ENCODE measurements around the gene GMNC. TPM values are rescaled to one million over a fixed set of nuclear protein-coding genes. Genes with fewer than 3 reads are reported as not detected.
"Not testable (repeated sequence)": the region's sequence is repeated elsewhere in the genome, so short reads cannot be mapped to it uniquely, and the experiment has no call there.

The GMNC gene, protein sequence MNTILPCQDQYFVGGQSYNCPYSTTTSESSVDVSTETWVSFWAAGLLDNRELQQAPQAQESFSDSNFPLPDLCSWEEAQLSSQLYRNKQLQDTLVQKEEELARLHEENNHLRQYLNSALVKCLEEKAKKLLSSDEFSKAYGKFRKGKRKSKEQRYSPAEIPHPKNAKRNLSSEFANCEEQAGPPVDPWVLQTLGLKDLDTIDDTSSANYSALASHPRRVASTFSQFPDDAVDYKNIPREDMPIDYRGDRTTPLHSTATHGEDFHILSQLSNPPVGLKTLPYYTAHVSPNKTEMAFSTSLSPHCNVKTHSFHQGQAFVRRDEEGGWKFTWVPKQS
- total RNA-seq, result not detected in 2 replicates

DNA sequence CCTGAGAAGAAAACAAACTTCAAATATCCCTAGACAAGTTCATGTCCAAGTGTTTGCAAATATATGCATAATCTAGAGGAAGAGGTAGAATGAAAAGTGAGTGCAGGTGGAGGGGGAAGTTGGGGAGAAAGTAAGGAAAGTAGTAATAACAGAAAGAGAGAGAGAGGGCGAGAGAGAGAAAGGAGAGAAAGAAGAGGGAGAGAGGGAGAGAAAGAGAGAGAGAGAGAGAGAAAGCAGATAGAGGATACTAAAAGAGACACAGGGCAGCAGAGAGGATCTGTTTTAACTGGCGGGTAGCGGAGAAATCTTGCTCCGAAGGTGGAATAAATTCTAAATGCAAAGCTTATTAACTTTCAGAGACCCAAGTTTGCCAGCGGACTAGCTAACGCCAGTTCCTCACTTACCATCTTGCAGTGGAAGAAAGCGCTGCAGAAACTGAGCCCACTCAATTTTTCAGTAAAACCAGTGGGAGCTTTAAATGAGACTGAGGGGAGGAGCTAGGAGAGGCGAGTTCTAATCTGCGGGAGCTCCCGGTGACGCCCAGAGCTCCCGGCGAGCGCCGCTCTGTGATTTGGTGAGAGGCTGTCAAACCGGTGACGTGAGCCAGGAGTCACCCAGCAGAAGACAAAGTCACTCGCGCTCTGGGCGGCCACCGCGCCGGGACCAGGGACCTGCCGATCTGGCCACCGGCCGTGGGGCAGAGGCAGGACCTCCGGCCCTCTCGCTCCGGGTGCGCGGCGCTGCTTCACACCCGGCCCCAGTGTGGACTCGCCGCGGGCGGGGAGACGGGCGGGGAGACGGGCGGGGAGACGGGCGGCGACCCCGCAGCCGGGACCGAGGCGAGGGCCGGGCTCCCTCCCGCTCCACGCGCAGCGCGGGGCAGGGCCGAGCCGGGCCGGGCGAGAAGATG, at the start of gene GMNC:
TSS of gene GMNC (minus strand) at position 486 of the 910 bp plus-strand sequence. CDS start at position 407, 79 bp downstream.
- DNase-seq, result peak; percentile 74

DNA sequence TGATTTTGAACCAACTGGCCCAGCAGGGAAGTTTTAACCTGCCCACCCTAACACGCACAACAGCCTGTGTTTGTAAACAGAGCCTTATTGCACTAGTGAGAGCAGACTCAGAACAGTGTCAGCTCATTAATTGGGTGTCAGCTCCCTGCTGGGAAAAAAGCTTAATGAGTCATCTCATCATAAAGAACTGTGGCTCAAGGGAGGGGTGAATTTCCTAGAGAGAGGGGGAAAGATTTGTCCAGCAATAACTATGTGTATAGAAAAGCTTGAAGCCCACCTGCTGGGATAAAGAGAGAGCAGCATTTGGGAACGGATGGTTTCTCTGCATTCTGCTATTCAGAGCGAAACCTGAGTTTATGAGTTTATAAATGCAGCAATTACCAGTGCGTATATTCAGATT, 48.9 kb upstream of the GMNC start:
- DNase-seq, result no peak

DNA sequence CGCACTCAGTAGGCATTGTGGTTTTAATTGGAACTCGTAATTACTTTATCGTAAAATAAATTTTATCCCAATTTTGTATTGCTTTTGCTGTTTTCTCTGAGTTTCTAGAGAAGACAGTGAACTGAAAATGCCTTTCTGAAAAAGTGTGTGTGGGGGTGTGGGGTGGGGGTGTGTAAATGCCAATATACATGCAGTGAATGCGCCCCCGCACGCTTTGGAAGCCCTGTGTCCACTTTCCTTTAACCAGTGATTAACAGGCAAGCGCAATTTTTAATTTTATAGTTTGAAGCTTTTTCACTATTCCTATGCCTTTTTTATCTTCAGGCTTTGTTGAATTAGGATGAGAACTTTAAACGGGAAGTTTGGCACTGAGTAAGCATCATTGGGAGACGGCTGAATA, 47.4 kb upstream of the GMNC start:
- no peak for DNase-seq

DNA sequence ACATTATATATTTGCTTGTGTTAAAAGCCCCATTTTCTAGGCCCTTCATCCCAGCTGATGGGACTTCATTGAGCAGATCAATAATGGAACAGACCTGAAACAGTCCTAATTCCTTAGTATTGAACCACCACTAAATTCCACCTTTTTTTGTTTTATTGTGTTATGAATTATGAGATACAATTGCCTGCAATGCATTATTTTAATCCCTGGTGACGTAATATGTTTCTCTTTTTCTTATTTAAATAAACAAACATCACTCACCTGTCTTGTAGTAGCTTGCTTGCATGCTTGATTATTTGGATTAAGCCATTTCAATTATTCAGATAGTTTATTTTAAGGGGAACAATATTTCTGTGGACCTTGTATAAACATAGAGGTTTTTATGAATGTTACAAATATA, 40.7 kb upstream of the GMNC start:
- no peak for DNase-seq

DNA sequence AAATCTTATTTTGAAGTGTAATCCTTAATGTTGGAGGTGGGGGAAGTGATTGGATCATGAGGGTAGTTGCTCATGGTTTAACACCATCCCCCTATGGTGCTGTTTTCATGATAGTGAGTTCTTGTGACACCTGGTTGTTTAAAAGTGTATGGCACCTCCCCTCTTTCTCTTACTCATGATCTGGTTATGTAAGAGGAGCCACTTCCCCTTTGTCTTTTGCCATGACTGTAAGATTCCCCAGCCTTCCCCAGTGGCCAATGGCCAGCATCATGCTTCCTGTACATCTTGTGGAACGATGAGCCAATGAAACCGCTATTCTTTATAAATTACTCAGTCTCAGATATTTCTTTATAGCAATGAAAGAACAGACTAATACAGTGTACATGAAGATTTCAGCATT, 39.8 kb upstream of the GMNC start:
- DNase-seq, result no peak

DNA sequence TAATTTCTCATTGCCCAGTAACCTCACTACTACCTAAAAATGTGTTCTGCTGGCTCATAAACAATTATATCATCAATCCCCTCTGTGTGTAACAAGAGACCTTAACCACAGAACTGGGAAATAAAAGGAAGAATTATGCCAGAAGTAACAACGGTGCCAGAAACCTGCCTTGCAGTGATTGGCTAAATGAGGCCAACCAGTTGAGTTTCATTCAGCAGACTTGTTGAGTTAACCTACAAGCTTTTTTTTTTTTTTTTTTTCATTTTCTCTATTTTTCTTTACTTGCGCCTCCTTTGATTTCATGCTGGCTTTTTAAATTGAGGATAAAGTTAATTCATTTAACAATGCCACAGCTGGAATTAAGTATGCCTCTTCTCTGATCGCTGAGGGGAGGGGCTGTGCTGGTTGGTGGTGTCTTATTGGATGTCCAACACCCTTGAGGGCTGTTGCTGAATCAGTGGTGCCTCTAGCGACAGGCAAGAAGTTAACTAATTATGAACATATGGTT, 30.0 kb upstream of the GMNC start:
- no peak for DNase-seq

DNA sequence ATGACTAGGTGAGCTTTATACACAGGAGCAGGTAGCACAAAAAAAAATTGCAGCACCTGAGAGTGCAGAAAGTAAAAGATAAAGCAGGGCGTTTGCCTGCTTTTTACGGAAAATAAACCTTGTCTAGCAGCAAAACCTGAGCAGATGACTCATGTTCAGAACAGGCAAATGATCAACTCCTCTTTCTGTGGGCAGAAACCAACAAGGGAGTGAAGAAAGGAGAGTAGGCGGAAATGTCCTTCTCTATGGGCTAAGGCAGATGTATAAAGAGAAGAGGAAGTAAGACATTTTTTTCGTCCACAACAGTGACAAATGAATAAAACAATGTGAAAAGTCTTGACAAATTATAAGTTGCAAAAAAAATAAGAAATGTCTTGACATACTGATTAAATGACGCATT, 24.5 kb upstream of the GMNC start:
- no peak for DNase-seq

DNA sequence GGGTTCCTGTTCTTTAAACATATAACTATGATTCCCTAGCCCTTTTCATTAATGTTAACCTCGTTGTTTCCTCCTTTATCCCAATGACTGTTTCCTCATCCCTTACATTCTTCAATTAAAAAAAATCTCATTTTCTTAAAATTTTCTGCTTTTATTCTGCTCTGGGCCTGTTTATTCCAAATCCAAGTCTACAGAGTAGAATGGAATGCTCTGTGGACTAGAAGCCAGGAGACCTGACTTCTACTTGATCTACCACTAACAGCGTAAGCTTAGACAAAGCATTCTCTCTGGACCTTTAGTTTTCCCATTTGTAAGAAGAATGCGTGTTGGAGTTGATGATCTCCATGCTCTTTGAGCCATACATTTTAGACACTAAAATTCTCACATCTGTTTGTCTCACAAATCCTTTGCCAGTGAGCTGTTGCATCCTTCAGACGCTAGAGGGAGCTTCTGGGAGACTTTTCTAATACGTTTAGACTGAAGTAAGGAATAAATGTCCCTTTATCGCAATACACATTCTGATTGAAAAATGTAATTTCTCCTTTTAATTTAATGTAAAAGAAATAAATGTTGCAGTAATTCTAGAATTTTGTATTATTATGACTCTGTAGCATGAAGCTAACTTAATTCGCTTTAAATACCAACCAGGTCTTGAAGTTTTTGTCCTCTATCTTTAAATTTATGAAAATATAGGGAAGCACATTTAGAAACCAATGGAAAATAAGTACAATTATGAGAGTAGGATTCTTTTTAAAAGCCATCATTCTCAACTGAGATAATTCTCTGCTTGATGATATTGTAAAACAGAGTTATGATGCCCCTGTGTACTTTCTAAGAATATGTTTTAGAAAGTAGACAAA, 21.7 kb upstream of the GMNC start:
- DNase-seq, result peak; percentile 76

DNA sequence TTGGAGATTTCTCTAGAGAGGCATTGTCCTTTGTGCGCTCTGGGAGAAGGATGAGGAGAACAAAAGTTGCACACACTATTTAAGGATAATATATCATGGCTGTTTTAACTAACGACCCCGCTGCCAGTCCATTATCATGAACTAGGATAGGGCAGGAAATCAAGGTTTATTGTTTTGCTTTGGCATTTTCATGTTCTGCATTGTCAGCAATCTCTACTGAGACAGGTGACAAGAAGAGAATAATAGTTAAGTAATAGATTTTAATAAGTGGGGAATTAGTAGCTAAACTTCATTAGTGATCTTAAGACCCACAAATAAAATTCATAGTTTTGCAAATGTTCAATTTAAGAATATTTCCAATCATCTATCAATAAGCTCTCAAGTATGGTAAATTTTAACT, 20.6 kb upstream of the GMNC start:
- no peak for DNase-seq

DNA sequence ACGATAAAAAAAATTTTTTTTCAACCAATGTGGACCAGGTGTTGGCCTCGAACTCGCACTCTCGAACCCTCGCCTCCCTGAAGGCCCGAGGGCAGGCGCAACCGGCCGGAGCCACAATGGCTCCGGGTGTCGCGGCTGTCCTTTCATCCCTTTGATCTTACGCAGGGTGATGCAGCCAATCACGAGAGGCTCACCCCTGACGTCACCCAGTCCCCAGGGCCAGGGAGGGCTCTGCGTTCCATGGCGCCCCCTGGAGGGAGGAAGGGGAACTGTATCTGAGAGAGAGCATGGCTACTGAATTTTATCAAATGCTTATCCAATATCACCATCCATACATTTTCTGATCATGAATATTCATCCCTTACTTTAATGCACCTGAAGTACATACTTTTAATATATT, 15.4 kb upstream of the GMNC start:
- DNase-seq, result no peak

DNA sequence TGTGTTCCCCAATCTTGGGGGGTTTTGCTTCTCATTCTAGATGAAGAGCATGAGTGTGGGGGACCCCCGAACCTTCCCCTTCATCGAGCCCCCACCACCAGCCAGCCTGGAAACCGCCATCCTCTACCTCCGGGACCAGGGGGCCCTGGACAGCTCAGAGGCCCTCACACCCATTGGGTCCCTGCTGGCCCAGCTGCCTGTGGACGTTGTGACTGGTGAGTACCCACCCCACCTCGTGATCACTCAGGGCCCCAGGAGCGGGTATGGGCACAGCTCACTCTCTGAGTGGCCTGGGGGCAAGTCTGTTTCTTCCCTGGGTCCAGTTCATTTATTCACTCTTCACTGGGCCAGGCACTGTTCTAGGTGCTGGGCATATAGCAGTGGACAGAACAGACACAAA, 13.9 kb upstream of the GMNC start:
- DNase-seq, result not testable (repeated sequence)

DNA sequence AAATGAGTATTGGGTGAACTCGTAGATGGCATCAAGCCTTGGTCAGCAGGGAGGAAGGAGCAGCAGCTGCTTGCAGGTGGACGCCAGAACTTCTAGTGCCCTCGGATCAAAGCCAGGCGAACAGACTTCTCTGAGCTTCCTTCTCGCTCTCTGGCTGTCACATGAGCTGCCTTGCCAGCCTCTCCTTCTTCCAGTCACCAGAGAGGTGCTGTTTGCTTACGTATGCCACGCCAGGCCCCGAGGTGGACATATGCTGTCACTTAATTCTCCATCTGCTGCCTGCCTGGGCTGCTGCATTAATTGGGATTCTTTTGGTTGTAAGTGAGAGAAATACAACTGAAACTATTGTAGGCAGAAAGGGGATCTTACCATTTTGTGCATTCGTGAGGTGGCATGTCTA, 12.6 kb upstream of the GMNC start:
- not testable (repeated sequence) for DNase-seq

DNA sequence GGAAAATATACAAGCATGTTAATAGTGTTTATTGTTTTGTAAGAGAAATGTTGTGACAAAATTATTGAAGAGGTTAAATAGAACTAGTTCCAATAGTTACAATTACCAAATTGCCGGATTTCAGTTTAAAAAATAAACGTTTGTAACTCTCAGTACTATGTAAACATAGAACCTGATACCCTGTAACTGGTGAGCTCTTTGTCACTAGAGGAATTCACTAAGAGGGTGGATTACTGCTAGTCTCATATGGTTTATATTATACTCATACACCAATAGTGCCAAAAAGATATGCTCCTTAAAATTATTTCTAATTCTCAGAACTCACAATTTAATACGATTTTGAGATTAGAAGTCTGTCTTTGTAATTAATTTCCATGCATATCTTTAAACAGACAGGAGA, 7.6 kb upstream of the GMNC start:
- DNase-seq, result no peak

DNA sequence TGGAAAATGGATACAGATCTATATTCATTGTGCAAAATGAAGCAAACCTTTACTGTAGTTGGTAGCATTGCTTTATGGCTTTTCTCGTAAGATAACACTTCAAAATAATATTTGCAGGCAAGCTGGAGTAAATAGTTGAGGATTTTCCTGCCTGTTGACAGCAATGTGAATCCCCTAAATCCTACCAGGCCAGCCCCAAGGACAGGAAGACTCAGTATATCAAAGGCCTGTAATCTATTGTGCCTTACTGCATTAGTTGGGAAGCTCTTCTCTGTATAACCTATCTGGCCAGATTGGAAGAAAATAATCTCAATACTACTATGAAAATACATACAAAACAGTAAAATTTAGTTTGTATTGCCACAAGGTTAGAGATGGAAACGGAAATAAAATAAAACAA, 4.6 kb upstream of the GMNC start:
- DNase-seq, result no peak

DNA sequence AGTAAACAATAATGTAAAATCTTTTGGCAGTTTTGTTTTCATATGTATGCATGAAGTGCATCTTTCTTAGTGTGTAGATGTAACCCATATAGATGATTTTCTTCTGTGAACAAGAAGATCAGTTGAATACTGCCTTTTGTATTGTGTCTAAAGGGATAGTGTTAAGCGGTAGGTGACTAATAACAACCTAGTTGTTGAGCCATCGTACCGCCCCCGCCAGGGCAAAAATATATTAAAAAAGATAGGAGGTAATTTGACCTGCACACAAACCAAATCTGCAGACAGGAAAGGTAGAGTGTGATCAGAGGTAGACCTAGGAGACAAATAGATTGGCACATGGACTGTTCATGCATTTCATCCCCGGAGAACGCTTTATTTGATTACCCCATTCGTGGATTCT, 3.3 kb upstream of the GMNC start:
- DNase-seq, result no peak

DNA sequence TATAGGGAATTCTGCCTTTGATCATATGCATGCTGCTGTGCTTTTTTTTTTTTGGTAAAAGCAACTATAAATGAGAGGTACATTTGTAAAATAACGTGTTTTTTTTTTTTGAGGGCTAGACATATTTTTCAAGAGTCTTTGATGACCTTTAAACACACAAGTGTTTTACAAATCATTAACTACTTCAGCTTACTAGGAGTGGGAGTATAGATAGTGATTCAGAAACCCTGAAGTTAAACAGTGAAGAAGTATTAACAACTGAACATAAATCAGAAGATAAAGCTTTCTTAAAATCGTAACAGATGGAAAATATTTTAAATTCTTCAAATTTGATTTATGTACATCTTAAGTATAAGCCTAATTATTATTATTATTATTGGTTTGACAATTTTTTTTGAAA, 2.9 kb upstream of the GMNC start:
- no peak for DNase-seq

DNA sequence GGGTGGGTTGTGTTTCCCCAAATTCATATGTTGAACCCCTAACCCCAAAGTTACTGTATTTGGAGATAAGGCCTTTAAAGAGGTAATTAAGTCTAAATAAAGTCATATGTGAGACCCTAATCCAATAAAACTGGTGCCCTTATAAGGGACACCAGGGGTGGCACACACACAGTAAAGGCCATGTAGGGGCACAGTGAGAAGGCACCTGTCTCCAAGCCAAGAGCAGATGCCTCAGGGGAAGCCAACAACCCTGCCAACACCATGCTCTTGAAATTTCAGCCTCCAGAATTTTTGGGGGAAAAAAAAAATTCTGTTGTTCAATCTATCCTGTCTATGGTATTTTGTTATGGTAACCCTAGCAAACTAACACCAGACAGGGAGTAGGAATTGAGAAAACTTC, 1.5 kb upstream of the GMNC start:
- DNase-seq, result no peak

DNA sequence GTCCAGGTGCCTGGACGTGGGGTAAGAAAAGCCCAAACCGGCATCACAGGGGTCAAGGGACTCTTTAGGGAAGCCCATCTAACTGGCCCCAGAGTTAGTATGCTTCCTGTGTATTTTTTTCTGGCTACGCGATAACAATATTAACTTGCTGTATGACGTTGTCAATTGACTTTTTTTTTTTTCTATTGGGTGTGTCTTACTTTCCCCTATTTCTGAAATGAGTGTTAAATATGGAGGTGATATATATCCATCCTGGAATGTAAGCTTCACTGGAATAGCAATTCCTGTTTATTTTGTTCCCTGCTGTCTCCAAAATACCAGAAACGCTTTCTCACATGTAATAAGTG, 598 bp upstream of the GMNC start:
- DNase-seq, result no peak

DNA sequence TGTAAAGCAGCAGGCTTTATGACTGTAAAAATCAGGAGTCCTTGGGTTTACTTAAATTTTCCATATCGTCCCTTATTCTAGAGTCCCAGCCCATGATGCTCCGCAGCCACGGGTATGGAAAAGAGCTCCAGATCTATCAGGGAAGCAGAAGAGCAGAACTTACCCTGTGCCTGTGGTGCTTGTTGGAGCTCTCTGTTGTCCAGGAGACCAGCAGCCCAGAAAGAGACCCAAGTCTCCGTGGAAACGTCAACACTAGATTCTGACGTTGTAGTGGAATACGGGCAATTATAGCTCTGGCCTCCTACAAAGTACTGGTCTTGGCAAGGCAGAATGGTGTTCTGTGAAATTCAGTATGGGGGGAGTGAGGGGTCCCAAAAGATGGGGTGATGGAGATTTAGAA, 2.0 kb downstream of the GMNC start:
- no peak for DNase-seq

DNA sequence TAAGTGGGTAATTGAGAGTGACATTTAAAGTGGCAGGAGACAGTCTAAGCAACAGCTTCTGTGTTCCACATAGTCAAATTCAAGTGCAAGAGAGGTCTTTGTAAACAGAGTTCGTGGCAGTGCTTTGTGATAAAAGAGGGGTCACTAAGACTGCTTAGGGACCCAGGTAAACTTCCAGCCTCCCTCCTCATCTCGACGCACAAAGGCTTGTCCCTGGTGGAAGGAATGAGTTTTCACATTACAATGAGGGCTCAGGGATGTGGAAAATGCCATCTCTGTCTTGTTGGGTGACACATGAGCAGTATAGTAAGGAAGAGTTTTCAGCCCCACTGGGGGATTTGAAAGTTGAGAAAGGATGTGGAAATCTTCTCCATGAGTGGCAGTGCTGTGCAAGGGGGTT, 7.3 kb downstream of the GMNC start:
- DNase-seq, result no peak

DNA sequence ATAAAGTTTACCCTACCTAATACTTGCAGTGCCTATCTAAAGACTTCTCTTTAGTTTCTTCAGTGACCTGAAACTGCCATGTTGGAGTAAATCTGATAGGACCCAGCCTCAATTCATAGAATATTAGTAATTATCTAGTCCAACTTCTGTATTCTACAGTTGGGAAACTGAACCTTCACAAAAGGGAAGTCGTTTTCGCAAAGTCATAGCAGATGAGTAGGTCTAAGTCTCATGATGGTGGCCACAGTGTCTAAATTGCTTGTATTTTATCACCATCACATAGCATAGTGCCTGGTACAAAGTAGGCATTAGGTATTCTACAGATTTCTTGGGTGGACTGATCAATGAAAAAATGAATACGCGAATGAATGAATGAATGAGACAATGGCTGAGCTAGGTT, 8.4 kb downstream of the GMNC start:
- DNase-seq, result no peak

DNA sequence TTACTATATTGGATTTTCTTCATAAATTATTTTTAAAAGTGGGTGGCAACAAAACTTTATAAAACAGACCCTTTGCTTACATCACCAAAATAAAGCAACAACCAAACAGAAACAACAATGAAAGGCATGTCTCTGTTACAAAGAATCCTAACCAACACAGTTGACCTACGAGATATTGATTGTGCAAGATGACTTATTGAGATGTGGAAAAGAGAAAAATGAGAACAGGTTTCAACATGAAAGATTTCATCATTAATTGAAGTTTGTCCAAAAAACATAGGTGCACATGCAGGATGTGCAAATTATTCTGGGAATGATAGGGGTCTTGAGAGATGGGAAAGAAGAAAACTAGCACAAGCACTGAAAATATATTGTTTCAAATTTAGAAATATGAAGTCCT, 9.0 kb downstream of the GMNC start:
- DNase-seq, result no peak

DNA sequence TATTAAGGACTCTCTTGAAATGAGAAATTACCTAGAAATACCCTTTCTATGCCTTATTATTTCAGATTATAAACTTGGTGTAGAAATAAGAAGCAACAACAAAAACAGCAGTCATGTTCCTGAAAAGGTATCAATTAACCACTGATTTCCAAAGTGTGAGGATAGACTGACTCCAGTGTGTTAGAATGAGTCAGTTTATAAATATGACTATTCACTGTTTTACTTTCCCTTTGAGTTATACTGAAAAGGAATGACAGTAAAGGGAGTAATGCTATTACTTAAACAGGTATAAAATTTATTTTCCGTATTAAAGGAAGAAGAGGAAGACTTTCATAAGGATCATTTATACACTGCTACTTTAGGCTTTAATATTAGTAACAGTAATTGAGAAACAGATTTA, 12.9 kb downstream of the GMNC start:
- no peak for DNase-seq
